ENCODE data around the gene SLAIN2. TPM values are rescaled to one million over a fixed set of nuclear protein-coding genes. Genes with fewer than 3 reads are reported as not detected.

Gene SLAIN2
- total RNA-seq, 1 experiment from 2014 or later: 30.8 TPM

GRCh38 chr4:48340276-48340964 lies 909 bp upstream of the SLAIN2 start:
- Mint-ChIP-seq H3K9me3 (no peaks in the 10 kb centered on the region), H3K4me3 (peak overlapping the region; percentile 88 to 91), H3K27ac (peak overlapping the region; percentile 1 to 95 (median 87)), H3K4me1 (peaks cover 44 to 49% of the 10 kb centered on the region in 2 experiments), H3K36me3 (ENCODE audit: insufficient read depth in 1 of 3, low read depth in 3 of 3) (peaks cover 0 to 2% (median 0%) of the 10 kb centered on the region in 3 experiments; a peak in 1 of 7 replicates), H3K27me3 (ENCODE audit: low read depth) (no peaks in the 10 kb centered on the region)
- no peak overlapping the region for H4K91ac ChIP-seq (ENCODE audit: insufficient read length, low read depth, low read length)
- no peak overlapping the region for H3K56ac ChIP-seq (ENCODE audit: insufficient read length, low read depth, low read length)
- H3K14ac ChIP-seq (ENCODE audit: insufficient read depth, low read length): no peak overlapping the region
- peaks cover 26% of the 10 kb centered on the region; the same call in 1 of the 2 replicates for H3K79me2 ChIP-seq (ENCODE audit: insufficient read depth, low read length)
- H4K5ac ChIP-seq (ENCODE audit: insufficient read length, low read depth, low read length): no peak overlapping the region
- H3K9ac ChIP-seq (ENCODE audit: extremely low read depth, insufficient read length, low read length): peak overlapping the region; percentile 56
- H3K4me1 ChIP-seq (ENCODE audit: insufficient read depth, low read length): no peaks in the 10 kb centered on the region
- TF ChIP-seq CTCF (conservative IDR thresholded peaks at IDR 0.05): no peak
- no peak for DNase-seq
- H3K27me3 ChIP-seq (ENCODE audit: insufficient read depth, low read length): no peaks in the 10 kb centered on the region
- no peak overlapping the region for H3K27ac ChIP-seq (ENCODE audit: insufficient read length, low read depth, low read length)
- H2BK15ac ChIP-seq (ENCODE audit: low read depth, low read length): no peak overlapping the region
- H2BK12ac ChIP-seq (ENCODE audit: insufficient read length, low read depth, low read length): no peak overlapping the region
- H3K18ac ChIP-seq (ENCODE audit: insufficient read length, low read depth, low read length): no peak overlapping the region
- no peak overlapping the region for H3K4ac ChIP-seq (ENCODE audit: low read depth, low read length)
- H3K79me1 ChIP-seq (ENCODE audit: insufficient read depth, low read depth, low read length, poor library complexity, severe bottlenecking): no peaks in the 10 kb centered on the region
- H2BK120ac ChIP-seq (ENCODE audit: low read depth, low read length, poor library complexity, severe bottlenecking): no peak overlapping the region
- H2AFZ ChIP-seq (ENCODE audit: low read length): no peak overlapping the region
- no peaks in the 10 kb centered on the region for H4K20me1 ChIP-seq (ENCODE audit: control insufficient read depth, insufficient read depth, insufficient read length)
- H3K9me3 ChIP-seq (ENCODE audit: control insufficient read depth, low read depth, low read length): no peaks in the 10 kb centered on the region
- no peak overlapping the region for H4K8ac ChIP-seq (replicated peaks; ENCODE audit: insufficient read length, low read depth, low read length)
- no peak overlapping the region for H3K23ac ChIP-seq (ENCODE audit: insufficient read length, low read depth, low read length)
- peaks cover 10% of the 10 kb centered on the region for H3K23me2 ChIP-seq (ENCODE audit: insufficient read length, low read depth, low read length, poor library complexity, severe bottlenecking)
- no peak overlapping the region for H2AK5ac ChIP-seq (ENCODE audit: insufficient read length, low read length)
- no peak overlapping the region for H2BK20ac ChIP-seq (ENCODE audit: low read depth, low read length, poor library complexity, severe bottlenecking)
- H3T11ph ChIP-seq (ENCODE audit: low read length): no peak overlapping the region
- peak overlapping the region; percentile 69 for H3K4me2 ChIP-seq (ENCODE audit: insufficient read depth, insufficient read length, low read length)
- no peak overlapping the region for H2BK5ac ChIP-seq (ENCODE audit: insufficient read length, low read length)
- no CpG with 5 or more reads among the region's 14 CpGs for WGBS (ENCODE audit: extremely low coverage, insufficient read length, low lambda C conversion rate)

All from H9 (cell line).